GM12878 (cell line): ENCODE results near the gene RALGPS2. TPM values are rescaled to one million over a fixed set of nuclear protein-coding genes. Genes with fewer than 3 reads are reported as not detected.

Experiments used
- ATAC-seq: fragments of 200-7000 bp; cut with Tn5 transposase; 3 replicates; pipeline ENCODE4 v1.9.1; 2020; ENCODE audit warnings: mild to moderate bottlenecking, moderate library complexity
- BruUV-seq: library from RNA; stranded (reverse); fragments of 400-500 nt; replicated peaks from 2 replicates; lab custom pipeline; 2021; lab: Mats Ljungman, UMichigan
- CTCF ChIA-PET: fragments of 300-600 bp; sonication (Branson Sonifier 250); formaldehyde crosslinking; extraction: SDS; loops from one replicate; lab custom pipeline; 2021; ENCODE audit warnings: inconsistent platforms; lab: Yijun Ruan, JAX
- POLR2A ChIA-PET: fragments of 350-600 bp; formaldehyde crosslinking; extraction: SDS; loops from one replicate; lab custom pipeline; 2021; ENCODE audit warnings: inconsistent platforms; lab: Charles Lee
- RAD21 ChIA-PET: fragments of 300-600 bp; sonication (Branson Sonifier 250); formaldehyde crosslinking; loops from one replicate; lab custom pipeline; 2023; ENCODE audit warnings: antibody characterized with exemption; ENCODE audit not compliant: unreplicated experiment; lab: Charles Lee
- SMC1A ChIA-PET: fragments of 300-600 bp; sonication (Branson Sonifier 250); formaldehyde crosslinking; loops from one replicate; lab custom pipeline; 2023; ENCODE audit not compliant: unreplicated experiment, uncharacterized antibody; lab: Charles Lee
- DNase-seq: peaks from one replicate; pipeline ENCODE4 v3.0.0-alpha.2; 2011; ENCODE audit warnings: low read depth, low spot score
- FAIRE-seq: peaks from 3 replicates; lab custom pipeline; 2011; peaks lifted over from hg19 to GRCh38; lab: Jason Lieb, UNC
- H2AFZ ChIP-seq: 2 replicates; pipeline ENCODE4 v1.6.0; 2011; ENCODE audit warnings: low read depth, low read length, control low read depth; ENCODE audit not compliant: control insufficient read depth
- H3K27ac ChIP-seq: 2 replicates; pipeline ENCODE4 v1.5.1; 2011; ENCODE audit warnings: control low read depth; ENCODE audit not compliant: control insufficient read depth, insufficient read depth
- H3K27me3 ChIP-seq, 2 experiments: replicated peaks in 1 of 2; 2 replicates each; pipeline versions ENCODE4 v1.6.0 to v1.6.1; 2011; ENCODE audit warnings: low read length in 1 of 2; ENCODE audit not compliant: control insufficient read depth in 2 of 2, insufficient read depth in 2 of 2
- H3K36me3 ChIP-seq, 2 experiments: 2 replicates each; pipeline ENCODE4 v1.5.1; 2011; ENCODE audit warnings: low read length in 1 of 2; ENCODE audit not compliant: control insufficient read depth in 2 of 2, insufficient read depth in 2 of 2
- H3K4me1 ChIP-seq: 2 replicates; pipeline ENCODE4 v1.6.1; 2011; ENCODE audit warnings: mild to moderate bottlenecking, low read length, moderate library complexity, mixed read lengths; ENCODE audit not compliant: control insufficient read depth, insufficient read depth
- H3K4me2 ChIP-seq: 2 replicates; pipeline ENCODE4 v1.6.0; 2011; ENCODE audit warnings: control low read depth; ENCODE audit not compliant: control insufficient read depth, insufficient read depth
- H3K4me3 ChIP-seq: fragments of 200-600 bp; sonication (generic); 2 replicates; pipeline ENCODE4 v1.5.1; 2016
- H3K79me2 ChIP-seq: 2 replicates; pipeline ENCODE4 v1.6.0; 2011; ENCODE audit warnings: low read length; ENCODE audit not compliant: control insufficient read depth, insufficient read depth
- H3K9ac ChIP-seq: 2 replicates; pipeline ENCODE4 v1.8.0; 2011; ENCODE audit warnings: low read length, control low read depth, mixed read lengths; ENCODE audit not compliant: control insufficient read depth, insufficient read depth
- H3K9me3 ChIP-seq: replicated peaks from 3 replicates; pipeline ENCODE4 v1.5.1; 2011; ENCODE audit warnings: mild to moderate bottlenecking, low read length; ENCODE audit not compliant: control insufficient read depth, insufficient read depth
- H4K20me1 ChIP-seq: 2 replicates; pipeline ENCODE4 v1.6.0; 2011; ENCODE audit not compliant: control insufficient read depth, insufficient read depth
- CHD4 ChIP-seq: fragments of 200-600 bp; sonication (generic); IDR thresholded peaks from 2 replicates; pipeline ENCODE4 v1.6.1; 2016; ENCODE audit warnings: mild to moderate bottlenecking
- CREB1 ChIP-seq: IDR thresholded peaks from 2 replicates; pipeline ENCODE4 v1.6.1; 2012; ENCODE audit warnings: low read depth, mild to moderate bottlenecking, inconsistent platforms
- CREM ChIP-seq: IDR thresholded peaks from 2 replicates; pipeline ENCODE4 v1.6.1; 2014; ENCODE audit warnings: antibody characterized with exemption, low read depth
- EP300 ChIP-seq, 2 experiments: fragments of 150-350 bp in 1 of 2; IDR thresholded peaks; 2 replicates each; pipeline ENCODE4 v1.6.1; 2011 to 2012; ENCODE audit warnings: low read depth in 2 of 2, low read length in 2 of 2, borderline replicate concordance in 1 of 2, improper control_type of control experiment in 1 of 2, inconsistent platforms in 1 of 2; ENCODE audit not compliant: control insufficient read depth in 1 of 2
- EZH2 ChIP-seq: IDR thresholded peaks from 2 replicates; pipeline ENCODE4 v1.6.1; 2012; ENCODE audit warnings: low read depth, mild to moderate bottlenecking, control low read depth, inconsistent platforms, low read length, borderline replicate concordance; ENCODE audit not compliant: control insufficient read depth
- GATAD2B ChIP-seq: fragments of 450-650 bp; conservative IDR thresholded peaks from 2 replicates; pipeline ENCODE4 v1.6.1; 2017; ENCODE audit warnings: low read depth, mild to moderate bottlenecking, moderate library complexity
- HCFC1 ChIP-seq: fragments of 150-350 bp; IDR thresholded peaks from 2 replicates; pipeline ENCODE4 v1.6.1; 2014; ENCODE audit warnings: low read length
- POLR2AphosphoS5 ChIP-seq: IDR thresholded peaks from 2 replicates; pipeline ENCODE4 v1.6.1; 2011; ENCODE audit warnings: mild to moderate bottlenecking, low read length, inconsistent platforms
- SREBF2 ChIP-seq: IDR thresholded peaks from 2 replicates; pipeline ENCODE4 v1.6.1; 2012; ENCODE audit warnings: mild to moderate bottlenecking, low read length
- SRF ChIP-seq, 2 experiments: IDR thresholded peaks; 2 replicates each; pipeline ENCODE4 v1.6.1; 2011; ENCODE audit warnings: low read depth in 2 of 2, low read length in 2 of 2, mild to moderate bottlenecking in 1 of 2, moderate library complexity in 1 of 2
- TARDBP ChIP-seq: IDR thresholded peaks from 2 replicates; pipeline ENCODE4 v1.6.1; 2016; ENCODE audit warnings: borderline replicate concordance
- WGBS: methylation state at CpG from one replicate; pipeline ENCODE4 v1.1.6; 2016; ENCODE audit warnings: low lambda C conversion rate; ENCODE audit not compliant: insufficient replicate concordance, insufficient coverage; ENCODE audit errors: missing lambda C conversion rate; 5-methylcytosine and 5-hydroxymethylcytosine counted together
- in situ Hi-C: fragments of 300-500 bp; cut with MboI; formaldehyde crosslinking; loops from 9 replicates; pipeline ENCODE4 v1.14.3; 2018; ENCODE audit warnings: mixed read lengths
- intact Hi-C: fragments of 100-400 bp; cut with micrococcal nuclease; formaldehyde crosslinking; loops from one replicate; pipeline ENCODE4 v1.14.2; 2022; ENCODE audit not compliant: unreplicated experiment
- polyA plus RNA-seq, 11 experiments: library from polyadenylated mRNA; depleted of rRNA in 4 of 11; unstranded in 6 of 11; stranded (reverse) in 5 of 11; fragments of >200 nt; fragmentation: Nextera tagmentation in 4 of 11; fragmentation: Illumina TruSeq in 1 of 11; extraction: Ambion mirVana in 4 of 11; extraction: Trizol in 1 of 11; gene quantifications; 1 replicate in 1 of 11; 2 replicates in 10 of 11; pipeline versions ENCODE4 v1.2.1 to v1.2.3, GENCODE V29; 2011 to 2016; ENCODE audit warnings: inconsistent platforms in 2 of 11, missing spikeins in 2 of 11, low read depth in 1 of 11
- total RNA-seq, 4 experiments: library from RNA; depleted of rRNA in 3 of 4; stranded (reverse); fragments of >200 nt in 3 of 4; fragmentation: Illumina TruSeq in 1 of 4; extraction: Trizol in 1 of 4; gene quantifications; 2 replicates each; pipeline versions ENCODE4 v1.2.1 to v1.2.3, GENCODE V29; 2013 to 2021
- TF ChIP-seq, protein P1 (sequence below): fragments of 450-650 bp; IDR thresholded peaks from 2 replicates; pipeline ENCODE4 v1.6.1; 2014; ENCODE audit warnings: mild to moderate bottlenecking
- TF ChIP-seq, protein P2 (sequence below): fragments of 450-650 bp; IDR thresholded peaks from 2 replicates; pipeline ENCODE4 v1.6.1; 2017; ENCODE audit warnings: mild to moderate bottlenecking
- TF ChIP-seq, protein P3 (sequence below): IDR thresholded peaks from 2 replicates; pipeline ENCODE4 v1.6.1; 2012; ENCODE audit warnings: low read depth, low read length, improper control_type of control experiment

RALGPS2 gene
- total and polyA plus RNA-seq, 10 of the 15 experiments (the other 5 are each of a cell fraction or from before 2014, with no cell fraction given), result 0.08 to 3.7 (median 0.50) TPM

DNA sequence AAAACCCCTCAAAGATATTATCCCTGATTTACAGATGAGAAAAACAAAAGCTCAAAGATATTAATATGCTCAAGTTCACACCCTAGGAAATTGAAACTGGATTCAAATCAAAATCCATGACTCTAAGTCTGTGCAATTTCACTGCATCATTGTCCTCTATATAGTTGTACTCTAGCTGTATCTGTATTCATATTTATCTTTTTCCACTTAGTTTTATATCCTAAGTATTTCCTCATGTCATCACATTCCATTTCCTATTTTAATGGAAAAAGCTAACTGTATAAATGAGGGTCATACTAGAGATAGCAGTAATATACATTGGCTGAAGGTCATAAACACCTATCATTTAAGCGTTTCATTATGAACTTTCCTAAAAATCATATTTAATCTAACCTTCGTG lies 42.2 kb upstream of the RALGPS2 start (continued):
- TF ChIP-seq, protein P1, sequence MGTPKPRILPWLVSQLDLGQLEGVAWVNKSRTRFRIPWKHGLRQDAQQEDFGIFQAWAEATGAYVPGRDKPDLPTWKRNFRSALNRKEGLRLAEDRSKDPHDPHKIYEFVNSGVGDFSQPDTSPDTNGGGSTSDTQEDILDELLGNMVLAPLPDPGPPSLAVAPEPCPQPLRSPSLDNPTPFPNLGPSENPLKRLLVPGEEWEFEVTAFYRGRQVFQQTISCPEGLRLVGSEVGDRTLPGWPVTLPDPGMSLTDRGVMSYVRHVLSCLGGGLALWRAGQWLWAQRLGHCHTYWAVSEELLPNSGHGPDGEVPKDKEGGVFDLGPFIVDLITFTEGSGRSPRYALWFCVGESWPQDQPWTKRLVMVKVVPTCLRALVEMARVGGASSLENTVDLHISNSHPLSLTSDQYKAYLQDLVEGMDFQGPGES, result no peak

DNA sequence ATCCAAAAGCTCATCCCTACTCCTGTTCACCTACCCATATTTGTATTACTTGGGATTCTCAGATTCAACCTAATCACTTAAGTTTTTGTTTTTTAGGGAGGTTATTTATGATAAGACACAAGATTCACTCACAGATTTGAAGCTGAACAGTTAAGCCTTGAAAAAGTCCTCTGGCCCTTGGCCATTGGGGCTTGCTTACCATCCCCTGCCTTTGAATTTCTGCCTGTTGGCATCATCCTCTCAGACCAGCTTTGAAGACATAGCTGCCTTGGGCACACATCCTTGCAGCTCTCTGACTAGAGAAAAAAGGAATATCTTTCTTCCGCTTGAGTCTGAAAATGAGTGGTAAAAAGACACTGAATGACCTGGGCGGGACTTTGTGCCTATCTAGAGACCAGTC lies 41.8 kb upstream of the RALGPS2 start:
- intact Hi-C loops (no loop called here), in situ Hi-C loops (no loop called here)
- Histone ChIP-seq H3K4me3 (no peak overlapping the region), H3K27ac (no peak overlapping the region), H3K79me2 (no peaks in the 10 kb centered on the region), H3K9me3 (no peaks in the 10 kb centered on the region), H4K20me1 (no peaks in the 10 kb centered on the region), H3K4me1 (peaks cover 13% of the 10 kb centered on the region), H3K36me3 (no peaks in the 10 kb centered on the region), H2AFZ (no peak overlapping the region), H3K9ac (no peak overlapping the region), H3K4me2 (no peak overlapping the region), H3K27me3 (no peaks in the 10 kb centered on the region)
- ATAC-seq (no peak), DNase-seq (no peak), FAIRE-seq (no peak)
- WGBS, result 89% methylated on average over 2 of the region's 2 CpGs
- TF ChIP-seq EZH2 (no peak), HCFC1 (no peak), CREM (no peak), POLR2AphosphoS5 (no peak), SREBF2 (no peak), CREB1 (no peak), CHD4 (no peak), GATAD2B (no peak), EP300 (IDR thresholded peaks at IDR 0.05; ENCODE audit: borderline replicate concordance in 1 of 2, control insufficient read depth in 1 of 2, low read depth in 2 of 2, low read length in 2 of 2) (no peak), TARDBP (no peak), SRF (IDR thresholded peaks at IDR 0.05; ENCODE audit: low read depth in 2 of 2, low read length in 2 of 2) (no peak)
- TF ChIP-seq, protein P2, sequence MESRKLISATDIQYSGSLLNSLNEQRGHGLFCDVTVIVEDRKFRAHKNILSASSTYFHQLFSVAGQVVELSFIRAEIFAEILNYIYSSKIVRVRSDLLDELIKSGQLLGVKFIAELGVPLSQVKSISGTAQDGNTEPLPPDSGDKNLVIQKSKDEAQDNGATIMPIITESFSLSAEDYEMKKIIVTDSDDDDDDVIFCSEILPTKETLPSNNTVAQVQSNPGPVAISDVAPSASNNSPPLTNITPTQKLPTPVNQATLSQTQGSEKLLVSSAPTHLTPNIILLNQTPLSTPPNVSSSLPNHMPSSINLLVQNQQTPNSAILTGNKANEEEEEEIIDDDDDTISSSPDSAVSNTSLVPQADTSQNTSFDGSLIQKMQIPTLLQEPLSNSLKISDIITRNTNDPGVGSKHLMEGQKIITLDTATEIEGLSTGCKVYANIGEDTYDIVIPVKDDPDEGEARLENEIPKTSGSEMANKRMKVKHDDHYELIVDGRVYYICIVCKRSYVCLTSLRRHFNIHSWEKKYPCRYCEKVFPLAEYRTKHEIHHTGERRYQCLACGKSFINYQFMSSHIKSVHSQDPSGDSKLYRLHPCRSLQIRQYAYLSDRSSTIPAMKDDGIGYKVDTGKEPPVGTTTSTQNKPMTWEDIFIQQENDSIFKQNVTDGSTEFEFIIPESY, result no peak
- TF ChIP-seq, protein P3, sequence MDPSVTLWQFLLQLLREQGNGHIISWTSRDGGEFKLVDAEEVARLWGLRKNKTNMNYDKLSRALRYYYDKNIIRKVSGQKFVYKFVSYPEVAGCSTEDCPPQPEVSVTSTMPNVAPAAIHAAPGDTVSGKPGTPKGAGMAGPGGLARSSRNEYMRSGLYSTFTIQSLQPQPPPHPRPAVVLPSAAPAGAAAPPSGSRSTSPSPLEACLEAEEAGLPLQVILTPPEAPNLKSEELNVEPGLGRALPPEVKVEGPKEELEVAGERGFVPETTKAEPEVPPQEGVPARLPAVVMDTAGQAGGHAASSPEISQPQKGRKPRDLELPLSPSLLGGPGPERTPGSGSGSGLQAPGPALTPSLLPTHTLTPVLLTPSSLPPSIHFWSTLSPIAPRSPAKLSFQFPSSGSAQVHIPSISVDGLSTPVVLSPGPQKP, result no peak
- ChIA-PET CTCF (interaction anchor here (0.6 to 1.4 kb wide), 5 partner anchors 18 to 341 kb away, joined by 3 to 6 read pairs (median 3); no protein-coding TSS in a partner anchor), RAD21 (interaction anchor here (0.6 to 1.4 kb wide), 2 partner anchors 23 to 43 kb away, joined by 4 read pairs; no protein-coding TSS in a partner anchor), POLR2A (interaction anchor here (0.8 kb wide), 1 partner anchor 29 kb away, joined by 3 read pairs; no protein-coding TSS in a partner anchor), SMC1A (interaction anchor here (0.8 to 1.9 kb wide), 5 partner anchors 27 to 134 kb away, joined by 3 to 5 read pairs (median 3); no protein-coding TSS in a partner anchor)
- BruUV-seq, result no TSS peak
